ENCODE measurements around the gene IFI16. TPM values are rescaled to one million over a fixed set of nuclear protein-coding genes. Genes with fewer than 3 reads are reported as not detected.
A peak's percentile ranks its signal among the peaks of the same experiment; 100 is the strongest.

The IFI16 gene
- polyA plus RNA-seq, result 213 TPM

- Mint-ChIP-seq H3K9me3 (no peaks in the 10 kb centered on the region), H3K36me3 (peaks cover 9% of the 10 kb centered on the region), H3K4me1 (peaks cover 51 to 52% (median 52%) of the 10 kb centered on the region in 3 donors), H3K4me3 (peak within 1 kb of the TSS; percentile 95 to 99 (median 97)), H3K27me3 (no peaks in the 10 kb centered on the region), H3K27ac (peak within 1 kb of the TSS; percentile 86 to 94 (median 91))
Measured at GRCh38 chr1:159009704-159010361, at the start of gene IFI16. Gene IFI16 (plus strand): TSS chr1:159009907. CDS start chr1:159014681, 4,774 bp downstream.

- Mint-ChIP-seq H3K27ac (no peak overlapping the region), H3K4me3 (no peak overlapping the region), H3K4me1 (peaks cover 0 to 6% (median 2%) of the 10 kb centered on the region in 3 donors), H3K36me3 (peaks cover 2% of the 10 kb centered on the region), H3K9me3 (peaks cover 0 to 8% (median 2%) of the 10 kb centered on the region in 3 donors), H3K27me3 (peaks cover 3% of the 10 kb centered on the region)
Measured at GRCh38 chr1:158961178-158961577, 48.5 kb upstream of the IFI16 start.

- no peak overlapping the region for H3K27ac Mint-ChIP-seq
- H3K27me3 Mint-ChIP-seq, result peaks cover 3% of the 10 kb centered on the region
Measured at GRCh38 chr1:158962983-158963382, 46.7 kb upstream of the IFI16 start.

GRCh38 chr1:158969166-158969565 is 40.5 kb upstream of the IFI16 start:
- Mint-ChIP-seq H3K27ac (no peak overlapping the region), H3K36me3 (peaks cover 4% of the 10 kb centered on the region), H3K4me1 (peaks cover 0 to 9% (median 4%) of the 10 kb centered on the region in 3 donors), H3K9me3 (peaks cover 4 to 11% (median 5%) of the 10 kb centered on the region in 3 donors), H3K27me3 (peaks cover 1% of the 10 kb centered on the region), H3K4me3 (no peak overlapping the region)

More at GRCh38 chr1:158962983-158963382, 46.7 kb upstream of the IFI16 start:
- Mint-ChIP-seq H3K9me3 (peaks cover 0 to 8% (median 3%) of the 10 kb centered on the region in 3 donors), H3K4me1 (peaks cover 0 to 6% (median 4%) of the 10 kb centered on the region in 3 donors), H3K36me3 (peaks cover 4% of the 10 kb centered on the region), H3K4me3 (no peak overlapping the region)

GRCh38 chr1:158969855-158970254 is 39.9 kb upstream of the IFI16 start:
- no peak overlapping the region for H3K27ac Mint-ChIP-seq
- peaks cover 0 to 9% (median 4%) of the 10 kb centered on the region in 3 donors for H3K4me1 Mint-ChIP-seq
- H3K27me3 Mint-ChIP-seq, result no peaks in the 10 kb centered on the region
- H3K36me3 Mint-ChIP-seq, result peaks cover 4% of the 10 kb centered on the region
- peaks cover 4 to 9% (median 5%) of the 10 kb centered on the region in 3 donors for H3K9me3 Mint-ChIP-seq
- no peak overlapping the region for H3K4me3 Mint-ChIP-seq

GRCh38 chr1:158972841-158973240 is 36.9 kb upstream of the IFI16 start:
- peaks cover 2% of the 10 kb centered on the region for H3K36me3 Mint-ChIP-seq
- peaks cover 0 to 9% (median 4%) of the 10 kb centered on the region in 3 donors for H3K4me1 Mint-ChIP-seq
- H3K4me3 Mint-ChIP-seq, result no peak overlapping the region
- H3K27ac Mint-ChIP-seq, result peak overlapping the region in 1 of 3 donors; percentile 35
- H3K27me3 Mint-ChIP-seq, result no peaks in the 10 kb centered on the region
- peaks cover 3 to 4% (median 3%) of the 10 kb centered on the region in 3 donors for H3K9me3 Mint-ChIP-seq

GRCh38 chr1:158976219-158976618 is 33.5 kb upstream of the IFI16 start:
- Mint-ChIP-seq H3K4me1 (peaks cover 0 to 5% (median 4%) of the 10 kb centered on the region in 3 donors), H3K36me3 (peaks cover 2% of the 10 kb centered on the region), H3K9me3 (peaks cover 0 to 11% (median 0%) of the 10 kb centered on the region in 3 donors), H3K27ac (peak overlapping the region in 1 of 3 donors; percentile 24), H3K4me3 (no peak overlapping the region), H3K27me3 (no peaks in the 10 kb centered on the region)

- Mint-ChIP-seq H3K36me3 (peaks cover 4% of the 10 kb centered on the region), H3K4me3 (no peak overlapping the region), H3K4me1 (peaks cover 0 to 2% (median 0%) of the 10 kb centered on the region in 3 donors), H3K27ac (no peak overlapping the region), H3K9me3 (peaks cover 5 to 24% (median 8%) of the 10 kb centered on the region in 3 donors), H3K27me3 (no peaks in the 10 kb centered on the region)
Measured at GRCh38 chr1:158978730-158979129, 31.0 kb upstream of the IFI16 start.

GRCh38 chr1:158979229-158979628 is 30.5 kb upstream of the IFI16 start:
- Mint-ChIP-seq H3K36me3 (peaks cover 5% of the 10 kb centered on the region), H3K4me1 (peaks cover 0 to 2% (median 0%) of the 10 kb centered on the region in 3 donors), H3K4me3 (no peak overlapping the region), H3K27ac (peak overlapping the region in 1 of 3 donors; percentile 19), H3K9me3 (peaks cover 5 to 28% (median 9%) of the 10 kb centered on the region in 3 donors), H3K27me3 (no peaks in the 10 kb centered on the region)

- no peaks in the 10 kb centered on the region for H3K27me3 Mint-ChIP-seq
- H3K27ac Mint-ChIP-seq, result no peak overlapping the region
- H3K36me3 Mint-ChIP-seq, result peaks cover 8% of the 10 kb centered on the region
- no peaks in the 10 kb centered on the region for H3K4me1 Mint-ChIP-seq
- H3K4me3 Mint-ChIP-seq, result no peak overlapping the region
- peaks cover 10 to 35% (median 11%) of the 10 kb centered on the region in 3 donors for H3K9me3 Mint-ChIP-seq
Measured at GRCh38 chr1:158983235-158983634, 26.5 kb upstream of the IFI16 start.

GRCh38 chr1:158984386-158984785 is 25.3 kb upstream of the IFI16 start:
- H3K36me3 Mint-ChIP-seq, result peaks cover 11% of the 10 kb centered on the region
- no peak overlapping the region for H3K27ac Mint-ChIP-seq
- peaks cover 11 to 30% (median 13%) of the 10 kb centered on the region in 3 donors for H3K9me3 Mint-ChIP-seq
- no peaks in the 10 kb centered on the region for H3K27me3 Mint-ChIP-seq
- H3K4me3 Mint-ChIP-seq, result no peak overlapping the region
- H3K4me1 Mint-ChIP-seq, result no peaks in the 10 kb centered on the region

GRCh38 chr1:158989424-158989823 is 20.3 kb upstream of the IFI16 start:
- Mint-ChIP-seq H3K36me3 (peaks cover 6% of the 10 kb centered on the region), H3K27me3 (no peaks in the 10 kb centered on the region), H3K4me1 (peaks cover 0 to 5% (median 3%) of the 10 kb centered on the region in 3 donors), H3K4me3 (no peak overlapping the region), H3K9me3 (peaks cover 10 to 19% (median 12%) of the 10 kb centered on the region in 3 donors), H3K27ac (no peak overlapping the region)

GRCh38 chr1:158992787-158993312 is 16.9 kb upstream of the IFI16 start:
- H3K27ac Mint-ChIP-seq, result peak overlapping the region in 1 of 3 donors; percentile 11
- no peaks in the 10 kb centered on the region for H3K27me3 Mint-ChIP-seq
- H3K4me3 Mint-ChIP-seq, result no peak overlapping the region
- H3K4me1 Mint-ChIP-seq, result peaks cover 17 to 27% (median 23%) of the 10 kb centered on the region in 3 donors
- H3K9me3 Mint-ChIP-seq, result peaks cover 10 to 13% (median 11%) of the 10 kb centered on the region in 3 donors
- peaks cover 7% of the 10 kb centered on the region for H3K36me3 Mint-ChIP-seq

- Mint-ChIP-seq H3K36me3 (peaks cover 2% of the 10 kb centered on the region), H3K4me1 (peaks cover 26 to 32% (median 32%) of the 10 kb centered on the region in 3 donors), H3K4me3 (peak overlapping the region in 1 of 4 donors; percentile 52), H3K9me3 (peaks cover 0 to 6% (median 4%) of the 10 kb centered on the region in 3 donors), H3K27ac (peak overlapping the region in 2 of 3 donors; percentile 14 to 63), H3K27me3 (no peaks in the 10 kb centered on the region)
Measured at GRCh38 chr1:158996998-158997397, 12.7 kb upstream of the IFI16 start.

- H3K4me1 Mint-ChIP-seq, result peaks cover 26 to 32% (median 32%) of the 10 kb centered on the region in 3 donors
- peak overlapping the region in 3 of 4 donors; percentile 7 to 77 (median 77) for H3K4me3 Mint-ChIP-seq
- peaks cover 0 to 2% (median 0%) of the 10 kb centered on the region in 3 donors for H3K9me3 Mint-ChIP-seq
- H3K27me3 Mint-ChIP-seq, result no peaks in the 10 kb centered on the region
- H3K36me3 Mint-ChIP-seq, result peaks cover 2% of the 10 kb centered on the region
- peak overlapping the region; percentile 9 to 63 (median 47) for H3K27ac Mint-ChIP-seq
Measured at GRCh38 chr1:158998037-158998780, 11.5 kb upstream of the IFI16 start.

All from IgD-negative memory B cell (primary cell).